Gastrocnemius medialis (tissue), 4 donors: Measurements from ENCODE around the gene DMPK.

ENCODE experiments used
- CTCF ChIP-seq, 5 experiments: fragments of 450-650 bp in 3 of 5; fragments of 200-600 bp in 2 of 5; sonication (generic) in 2 of 5; IDR thresholded peaks in 4 of 5; conservative IDR thresholded peaks in 1 of 5; 1 replicate in 4 of 5; 2 replicates in 1 of 5; pipeline ENCODE4 v1.5.1; 2016 to 2019; ENCODE audit warnings: antibody characterized with exemption in 5 of 5, mild to moderate bottlenecking in 3 of 5, moderate library complexity in 3 of 5
- POLR2A ChIP-seq, 2 donors: fragments of 450-650 bp; IDR thresholded peaks; one replicate each; pipeline ENCODE4 v1.6.1; 2017; ENCODE audit warnings: antibody characterized with exemption in 2 of 2, mild to moderate bottlenecking in 2 of 2, moderate library complexity in 2 of 2

- TF ChIP-seq POLR2A (IDR thresholded peaks at IDR 0.05) (no peak), CTCF (IDR thresholded peaks at IDR 0.05 in 4 of 5, conservative IDR thresholded peaks at IDR 0.05 in 1 of 5) (no peak)
These were observed 9.4 kb downstream of the DMPK start for GRCh38 chr19:45772912-45773311.
